NB4 (cell line): ENCODE measurements around the gene THADA.

Experiments
- DNase-seq: peaks from one replicate; pipeline ENCODE4 v3.0.0; 2010; ENCODE audit warnings: low read depth
- H3K4me3 ChIP-seq: one replicate; pipeline ENCODE4 v1.5.1; 2011; ENCODE audit warnings: mild to moderate bottlenecking, low read depth, low read length, moderate library complexity
- MYC ChIP-seq: IDR thresholded peaks from 2 replicates; pipeline ENCODE4 v1.6.1; 2011; ENCODE audit warnings: low read depth, low read length
- POLR2A ChIP-seq: IDR thresholded peaks from 2 replicates; pipeline ENCODE4 v1.6.1; 2011; ENCODE audit warnings: mild to moderate bottlenecking; ENCODE audit not compliant: insufficient read length; ENCODE audit errors: extremely low read depth
- TF ChIP-seq, protein P1 (sequence below): IDR thresholded peaks from one replicate; pipeline ENCODE4 v1.5.1; 2012; ENCODE audit warnings: low read depth, low read length
- TF ChIP-seq, protein P2 (sequence below): IDR thresholded peaks from 2 replicates; pipeline ENCODE4 v1.6.1; 2011; ENCODE audit warnings: low read depth, low read length

THADA gene

DNA sequence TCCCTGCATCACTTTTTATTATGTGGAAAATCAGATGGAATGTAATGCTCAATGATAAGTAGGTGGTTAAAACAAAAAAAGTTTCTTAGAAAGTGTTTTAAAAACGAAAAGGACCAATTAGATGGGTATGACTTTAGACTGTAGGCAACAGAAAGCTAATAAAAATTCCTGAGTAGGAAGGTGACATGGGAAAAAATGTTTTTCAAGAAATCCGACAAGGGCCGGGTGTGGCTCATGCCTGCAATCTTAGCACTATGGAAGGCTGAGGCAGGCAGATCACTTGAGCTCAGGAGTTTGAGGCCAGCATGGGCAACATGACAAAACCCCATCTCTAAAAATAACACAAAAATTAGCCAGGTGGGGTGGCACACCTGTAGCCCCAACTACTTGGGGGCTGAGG is 126.1 kb downstream of the THADA start:
- no peak overlapping the region for H3K4me3 ChIP-seq
- TF ChIP-seq, protein P1, sequence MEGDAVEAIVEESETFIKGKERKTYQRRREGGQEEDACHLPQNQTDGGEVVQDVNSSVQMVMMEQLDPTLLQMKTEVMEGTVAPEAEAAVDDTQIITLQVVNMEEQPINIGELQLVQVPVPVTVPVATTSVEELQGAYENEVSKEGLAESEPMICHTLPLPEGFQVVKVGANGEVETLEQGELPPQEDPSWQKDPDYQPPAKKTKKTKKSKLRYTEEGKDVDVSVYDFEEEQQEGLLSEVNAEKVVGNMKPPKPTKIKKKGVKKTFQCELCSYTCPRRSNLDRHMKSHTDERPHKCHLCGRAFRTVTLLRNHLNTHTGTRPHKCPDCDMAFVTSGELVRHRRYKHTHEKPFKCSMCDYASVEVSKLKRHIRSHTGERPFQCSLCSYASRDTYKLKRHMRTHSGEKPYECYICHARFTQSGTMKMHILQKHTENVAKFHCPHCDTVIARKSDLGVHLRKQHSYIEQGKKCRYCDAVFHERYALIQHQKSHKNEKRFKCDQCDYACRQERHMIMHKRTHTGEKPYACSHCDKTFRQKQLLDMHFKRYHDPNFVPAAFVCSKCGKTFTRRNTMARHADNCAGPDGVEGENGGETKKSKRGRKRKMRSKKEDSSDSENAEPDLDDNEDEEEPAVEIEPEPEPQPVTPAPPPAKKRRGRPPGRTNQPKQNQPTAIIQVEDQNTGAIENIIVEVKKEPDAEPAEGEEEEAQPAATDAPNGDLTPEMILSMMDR: no peak
- TF ChIP-seq POLR2A: no peak
- no peak for TF ChIP-seq MYC
- TF ChIP-seq, protein P2, sequence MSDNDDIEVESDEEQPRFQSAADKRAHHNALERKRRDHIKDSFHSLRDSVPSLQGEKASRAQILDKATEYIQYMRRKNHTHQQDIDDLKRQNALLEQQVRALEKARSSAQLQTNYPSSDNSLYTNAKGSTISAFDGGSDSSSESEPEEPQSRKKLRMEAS: no peak
- no peak for DNase-seq

DNA sequence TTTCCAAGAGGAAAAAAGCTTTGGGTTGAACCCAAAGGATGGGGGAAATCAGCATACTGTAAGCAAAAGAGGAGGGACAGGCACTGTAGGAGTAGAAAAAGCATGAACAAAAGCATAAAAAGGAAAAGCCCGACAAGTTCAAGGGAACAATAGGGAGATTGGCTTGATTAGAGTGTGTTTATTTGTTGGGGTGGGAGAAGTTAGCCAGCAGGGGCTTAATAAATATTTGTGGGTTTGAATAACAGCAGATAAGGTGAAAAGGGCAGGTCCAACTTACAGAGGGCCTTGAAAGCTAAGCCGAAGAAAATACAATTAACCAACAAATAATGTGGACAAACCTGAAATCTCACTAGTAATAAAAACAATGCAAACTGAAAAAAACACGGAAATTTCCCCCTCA is 126.7 kb downstream of the THADA start:
- TF ChIP-seq, protein P1: no peak
- no peak for TF ChIP-seq POLR2A
- TF ChIP-seq, protein P2: no peak
- TF ChIP-seq MYC: no peak
- H3K4me3 ChIP-seq: no peak overlapping the region
- DNase-seq: no peak

DNA sequence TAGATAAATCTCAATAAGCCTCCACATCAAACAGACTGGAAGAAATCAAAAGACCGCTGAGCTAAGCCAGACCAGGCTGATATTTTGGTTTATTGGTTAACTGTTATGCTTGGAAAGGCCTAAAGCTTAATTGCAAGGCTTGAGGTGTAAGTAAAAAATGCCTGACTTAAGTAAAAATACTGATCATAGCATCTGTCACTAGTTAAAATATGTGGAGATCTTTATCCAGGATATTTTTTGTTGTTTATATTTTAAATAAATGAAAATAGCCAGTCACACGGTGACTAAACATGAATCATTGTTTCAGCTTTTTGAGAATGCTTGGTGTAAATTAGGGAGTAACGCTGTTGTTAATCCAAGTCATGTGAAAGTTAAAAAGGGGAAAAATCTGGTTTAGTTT is 127.9 kb downstream of the THADA start:
- no peak for DNase-seq
- no peak overlapping the region for H3K4me3 ChIP-seq
- TF ChIP-seq POLR2A (no peak), MYC (no peak)
- TF ChIP-seq, protein P1: no peak
- TF ChIP-seq, protein P2: no peak

DNA sequence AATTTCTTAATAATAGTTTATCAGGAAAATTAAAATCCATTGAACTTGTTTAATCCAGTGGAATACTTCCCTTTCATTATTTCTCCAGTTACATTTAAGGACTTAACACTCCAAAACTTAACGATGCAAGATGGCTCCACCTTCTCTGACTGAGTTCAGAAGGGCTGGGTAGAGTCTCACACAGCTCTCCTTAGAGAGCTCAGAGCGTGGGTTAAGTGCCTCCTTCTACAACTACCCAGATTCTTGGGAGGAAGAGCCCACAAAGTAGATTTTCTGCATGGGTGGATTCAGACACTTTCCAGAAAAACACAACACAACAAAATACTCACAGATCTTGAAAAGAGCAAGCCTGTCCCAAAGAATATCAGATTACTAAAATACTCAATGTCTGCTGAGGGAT is 130.6 kb downstream of the THADA start:
- TF ChIP-seq, protein P1: no peak
- no peak for TF ChIP-seq MYC
- no peak overlapping the region for H3K4me3 ChIP-seq
- no peak for DNase-seq

DNA sequence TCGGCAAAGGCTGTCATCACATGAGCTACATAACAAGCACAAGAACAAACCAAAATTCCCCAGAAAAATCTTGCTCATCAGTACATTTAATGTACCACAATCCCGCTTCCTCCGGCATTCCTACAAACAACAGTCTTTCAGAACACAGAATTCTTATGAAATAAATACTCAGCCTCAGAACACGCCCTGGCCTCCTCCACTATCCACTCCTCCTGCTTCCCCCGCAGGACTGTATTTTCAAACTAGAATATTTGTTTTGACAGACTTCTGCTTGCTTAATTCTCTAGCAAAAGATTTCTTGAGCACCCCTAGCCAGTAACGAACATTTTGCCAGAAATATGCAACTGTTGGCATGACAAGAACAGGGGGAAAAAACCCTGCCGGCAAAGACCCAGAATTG is 131.2 kb downstream of the THADA start:
- no peak for DNase-seq
- no peak overlapping the region for H3K4me3 ChIP-seq
- TF ChIP-seq MYC: no peak
- TF ChIP-seq, protein P1: no peak

DNA sequence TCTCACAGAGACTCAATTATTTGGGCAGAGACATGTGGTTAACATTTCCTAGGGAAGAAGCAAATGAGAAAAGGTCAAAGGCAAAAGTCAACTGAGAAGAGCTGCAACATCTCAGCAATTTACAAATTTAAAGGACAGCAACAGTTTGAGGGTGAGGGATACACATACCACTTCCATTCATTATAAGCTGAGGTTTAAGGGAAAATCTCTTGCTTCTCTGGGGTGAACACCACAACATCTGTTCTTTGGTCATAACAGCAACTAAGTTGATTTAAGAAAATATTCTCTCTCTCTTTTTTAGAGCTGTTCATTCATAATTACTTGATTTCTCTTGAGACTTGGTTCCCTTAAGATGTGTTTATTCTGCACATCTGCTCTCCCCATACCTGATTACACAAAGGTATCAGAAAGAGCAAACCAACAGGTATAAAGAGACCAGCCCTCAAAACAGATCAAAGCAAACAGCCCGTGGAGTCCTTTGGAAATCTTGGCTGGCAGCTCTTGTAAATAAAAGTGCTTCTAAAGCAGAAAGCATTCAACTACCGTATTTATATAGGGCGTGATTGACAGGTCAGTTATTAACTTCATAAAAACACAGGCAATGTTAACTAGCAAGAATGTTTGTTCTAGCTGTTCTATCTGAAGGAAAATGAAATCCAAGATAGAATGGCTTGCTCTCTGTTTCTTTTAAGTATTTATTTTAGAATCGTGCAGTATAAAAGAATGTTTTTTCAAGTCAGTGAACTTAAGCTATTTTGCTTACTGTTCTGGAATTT is 132.8 kb downstream of the THADA start:
- no peak overlapping the region for H3K4me3 ChIP-seq
- TF ChIP-seq, protein P2: no peak
- TF ChIP-seq POLR2A (no peak), MYC (no peak)
- TF ChIP-seq, protein P1: no peak
- DNase-seq: no peak
